ENCODE data around the gene TST.
A peak's percentile ranks its signal among the peaks of the same experiment; 100 is the strongest.

The TST gene

DNA sequence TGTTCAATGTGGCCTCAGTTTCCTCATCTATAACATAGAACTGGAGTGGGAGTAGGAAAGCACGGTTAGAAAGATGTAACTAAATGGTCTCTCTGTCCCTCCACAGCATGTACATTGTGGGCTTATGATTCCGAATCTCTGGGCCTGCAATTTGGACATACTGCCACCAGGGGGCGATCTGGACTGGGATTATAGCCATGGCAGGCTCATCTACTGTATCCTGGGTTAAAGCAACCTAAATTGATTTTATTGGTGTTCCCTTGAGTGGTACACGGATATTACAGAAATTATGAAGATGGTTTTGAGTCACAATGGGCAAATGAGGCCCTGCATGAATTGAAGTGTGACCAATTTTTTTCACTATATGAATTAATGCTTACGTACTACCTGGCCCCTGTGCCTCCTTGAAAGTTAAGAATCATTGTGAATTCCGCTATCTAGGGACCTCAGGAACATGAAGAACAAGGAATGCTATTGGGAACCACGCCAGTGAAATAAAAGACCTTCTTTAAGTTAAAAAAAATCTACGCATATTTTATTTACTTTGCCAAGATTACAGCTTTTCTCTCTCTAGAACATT, 32.9 kb downstream of the TST start:
- H3K36me3 ChIP-seq (ENCODE audit: control insufficient read depth in 2 of 2, insufficient read depth in 2 of 2, low read length in 2 of 2), result no peaks in the 10 kb centered on the region
- H3K4me3 ChIP-seq (ENCODE audit: low read length in 2 of 2), result no peak overlapping the region
- peaks cover 5 to 9% of the 10 kb centered on the region in 2 donors for H3K9me3 ChIP-seq (ENCODE audit: control insufficient read depth in 2 of 2, low read length in 2 of 2)
- H3K4me1 ChIP-seq (ENCODE audit: control insufficient read depth in 2 of 2, insufficient read depth in 2 of 2, low read length in 2 of 2), result no peaks in the 10 kb centered on the region
- H3K27ac ChIP-seq (ENCODE audit: low read depth in 2 of 2, low read length in 2 of 2), result no peak overlapping the region
- H3K9ac ChIP-seq (ENCODE audit: low read depth in 1 of 2, low read length in 2 of 2), result no peak overlapping the region
- H3K27me3 ChIP-seq (ENCODE audit: control insufficient read depth in 2 of 2, insufficient read depth in 2 of 2, low read length in 2 of 2), result peaks cover 6 to 14% of the 10 kb centered on the region in 2 donors

DNA sequence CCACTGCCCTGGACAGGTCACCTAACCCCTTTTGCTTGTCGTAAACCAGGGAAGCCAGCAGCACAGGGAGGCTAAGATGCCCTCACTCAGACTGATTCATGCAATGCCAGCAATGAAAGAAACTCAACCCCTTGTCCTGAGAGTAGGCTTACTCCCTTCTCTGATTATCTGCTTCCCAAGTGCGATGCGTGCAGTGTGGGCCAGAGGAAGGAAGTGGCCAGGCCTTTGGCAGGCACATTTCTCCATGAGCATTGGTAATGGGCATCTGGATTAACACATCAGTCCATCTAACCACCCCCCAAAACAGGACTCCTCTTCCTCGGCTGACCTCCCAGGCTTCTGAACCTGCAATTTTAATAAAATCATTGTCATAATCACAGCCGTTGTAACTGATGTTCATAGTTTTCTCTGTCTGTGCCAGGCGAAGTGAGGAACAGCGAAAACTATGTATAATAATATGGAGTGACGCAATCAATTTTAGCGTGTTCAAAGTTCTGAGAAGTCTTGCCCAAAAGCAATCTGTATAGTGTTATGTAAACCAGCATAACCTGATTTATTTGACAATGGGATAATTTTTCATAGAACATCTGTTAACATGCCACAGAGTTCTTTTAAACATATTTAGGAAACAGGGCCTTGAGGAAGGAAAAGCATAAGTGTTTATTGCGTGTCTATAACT, 33.9 kb downstream of the TST start:
- Histone ChIP-seq H3K9ac (ENCODE audit: low read depth in 1 of 2, low read length in 2 of 2) (no peak overlapping the region), H3K4me1 (ENCODE audit: control insufficient read depth in 2 of 2, insufficient read depth in 2 of 2, low read length in 2 of 2) (no peaks in the 10 kb centered on the region), H3K27ac (ENCODE audit: low read depth in 2 of 2, low read length in 2 of 2) (no peak overlapping the region), H3K4me3 (ENCODE audit: low read length in 2 of 2) (no peak overlapping the region), H3K27me3 (ENCODE audit: control insufficient read depth in 2 of 2, insufficient read depth in 2 of 2, low read length in 2 of 2) (peaks cover under 1 to 7% of the 10 kb centered on the region in 2 donors), H3K9me3 (ENCODE audit: control insufficient read depth in 2 of 2, low read length in 2 of 2) (peaks cover 5 to 9% of the 10 kb centered on the region in 2 donors), H3K36me3 (ENCODE audit: control insufficient read depth in 2 of 2, insufficient read depth in 2 of 2, low read length in 2 of 2) (no peaks in the 10 kb centered on the region)

DNA sequence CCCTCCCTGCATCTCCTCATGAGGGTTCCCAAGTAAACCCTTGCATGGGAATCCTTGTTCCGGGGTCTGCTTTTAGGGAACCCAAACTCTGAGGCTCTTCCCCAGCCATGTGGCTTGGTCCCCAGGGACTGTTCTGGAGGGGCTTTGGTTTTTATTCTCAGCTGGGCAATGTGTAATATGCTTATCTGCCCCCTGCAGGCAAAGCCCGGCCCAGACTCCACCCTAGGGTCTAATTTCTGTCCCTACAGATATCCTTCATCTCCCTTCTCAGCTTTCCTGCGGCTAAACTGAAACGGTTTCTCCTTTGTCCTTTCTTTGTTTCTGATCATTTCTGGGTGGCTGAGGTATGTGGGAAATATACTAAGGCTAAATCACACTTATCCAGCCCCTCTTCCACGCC, 37.1 kb downstream of the TST start:
- Histone ChIP-seq H3K36me3 (ENCODE audit: control insufficient read depth in 2 of 2, insufficient read depth in 2 of 2, low read length in 2 of 2) (no peaks in the 10 kb centered on the region), H3K27ac (ENCODE audit: low read depth in 2 of 2, low read length in 2 of 2) (no peak overlapping the region), H3K9me3 (ENCODE audit: control insufficient read depth in 2 of 2, low read length in 2 of 2) (peaks cover 5 to 9% of the 10 kb centered on the region in 2 donors), H3K4me3 (ENCODE audit: low read length in 2 of 2) (no peak overlapping the region), H3K9ac (ENCODE audit: low read depth in 1 of 2, low read length in 2 of 2) (no peak overlapping the region), H3K27me3 (ENCODE audit: control insufficient read depth in 2 of 2, insufficient read depth in 2 of 2, low read length in 2 of 2) (peaks cover 0 to 5% of the 10 kb centered on the region in 2 donors), H3K4me1 (ENCODE audit: control insufficient read depth in 2 of 2, insufficient read depth in 2 of 2, low read length in 2 of 2) (peaks cover 3 to 4% of the 10 kb centered on the region in 2 donors)

DNA sequence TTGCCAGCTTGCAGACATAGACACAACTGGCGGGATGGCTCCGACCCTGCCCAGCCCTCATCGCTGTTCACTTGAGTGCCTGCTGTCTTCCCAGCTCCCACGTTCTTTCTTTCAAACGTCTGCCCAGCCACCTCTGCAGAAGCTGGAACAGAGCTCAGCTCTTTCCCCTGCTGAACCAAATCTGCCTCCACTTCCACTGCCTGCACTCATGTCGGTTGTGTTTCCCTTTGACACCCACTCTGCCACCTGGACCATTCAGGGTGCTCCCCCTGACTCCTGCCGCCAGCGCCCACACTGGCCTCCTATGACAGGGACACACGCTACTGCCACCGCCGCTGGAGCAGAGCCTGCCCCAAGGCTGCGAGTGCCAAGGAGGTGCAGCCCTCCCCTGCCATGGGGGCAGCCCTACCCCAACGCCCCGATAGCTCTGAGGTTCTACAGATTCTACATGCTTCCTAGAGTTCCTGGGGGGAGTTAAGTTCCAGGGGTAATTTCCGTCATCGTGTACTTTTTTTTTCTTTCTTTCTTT, 37.9 kb downstream of the TST start:
- Histone ChIP-seq H3K9ac (ENCODE audit: low read depth in 1 of 2, low read length in 2 of 2) (no peak overlapping the region), H3K9me3 (ENCODE audit: control insufficient read depth in 2 of 2, low read length in 2 of 2) (peaks cover 5 to 8% of the 10 kb centered on the region in 2 donors), H3K27me3 (ENCODE audit: control insufficient read depth in 2 of 2, insufficient read depth in 2 of 2, low read length in 2 of 2) (peaks cover 0 to 5% of the 10 kb centered on the region in 2 donors), H3K4me1 (ENCODE audit: control insufficient read depth in 2 of 2, insufficient read depth in 2 of 2, low read length in 2 of 2) (peaks cover 3 to 4% of the 10 kb centered on the region in 2 donors), H3K36me3 (ENCODE audit: control insufficient read depth in 2 of 2, insufficient read depth in 2 of 2, low read length in 2 of 2) (no peaks in the 10 kb centered on the region), H3K4me3 (ENCODE audit: low read length in 2 of 2) (no peak overlapping the region), H3K27ac (ENCODE audit: low read depth in 2 of 2, low read length in 2 of 2) (no peak overlapping the region)

DNA sequence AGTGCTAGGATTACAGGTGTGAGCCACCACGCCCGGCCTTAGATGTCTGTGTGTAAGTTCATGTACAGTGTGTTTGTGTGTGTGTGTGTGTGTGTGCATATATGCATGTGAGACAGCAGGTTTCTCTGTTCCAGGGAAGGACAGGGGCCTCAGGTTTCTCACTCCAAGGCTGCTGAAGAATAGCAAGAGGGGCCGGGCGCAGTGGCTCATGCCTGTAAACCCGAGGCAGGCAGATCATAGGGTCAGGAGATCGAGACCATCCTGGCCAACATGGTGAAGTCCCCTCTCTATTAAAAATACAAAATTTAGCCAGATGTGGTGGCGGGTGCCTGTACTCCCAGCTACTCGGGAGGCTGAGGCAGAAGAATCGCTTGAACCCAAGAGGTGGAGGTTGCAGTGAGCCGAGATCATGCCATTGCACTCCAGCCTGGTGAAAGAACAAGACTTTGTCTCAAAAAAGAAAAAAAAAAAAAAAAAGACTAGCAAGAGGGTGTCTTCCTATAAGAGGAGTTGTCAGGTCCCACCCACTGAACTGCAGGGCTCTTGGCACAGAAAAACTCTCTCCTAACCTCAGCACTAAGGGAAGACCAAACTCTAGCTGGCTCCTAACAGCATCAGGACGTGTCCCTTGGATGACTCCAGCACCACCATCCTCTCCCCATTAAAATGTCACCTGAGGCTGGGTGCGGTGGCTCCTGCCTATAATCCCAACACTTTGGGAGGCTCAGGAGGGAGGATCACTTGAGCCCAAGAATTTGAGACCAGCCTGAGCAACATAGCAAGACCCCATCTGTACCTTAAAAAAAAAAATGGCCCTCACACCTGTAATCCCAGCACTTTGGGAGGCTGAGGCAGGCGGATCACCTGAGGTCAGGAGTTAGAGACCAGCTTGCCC, 40.0 kb downstream of the TST start:
- Histone ChIP-seq H3K9me3 (ENCODE audit: control insufficient read depth in 2 of 2, low read length in 2 of 2) (no peaks in the 10 kb centered on the region), H3K27me3 (ENCODE audit: control insufficient read depth in 2 of 2, insufficient read depth in 2 of 2, low read length in 2 of 2) (peaks cover 0 to 5% of the 10 kb centered on the region in 2 donors), H3K27ac (ENCODE audit: low read depth in 2 of 2, low read length in 2 of 2) (no peak overlapping the region), H3K4me3 (ENCODE audit: low read length in 2 of 2) (no peak overlapping the region), H3K36me3 (ENCODE audit: control insufficient read depth in 2 of 2, insufficient read depth in 2 of 2, low read length in 2 of 2) (no peaks in the 10 kb centered on the region), H3K4me1 (ENCODE audit: control insufficient read depth in 2 of 2, insufficient read depth in 2 of 2, low read length in 2 of 2) (peaks cover 3 to 4% of the 10 kb centered on the region in 2 donors), H3K9ac (ENCODE audit: low read depth in 1 of 2, low read length in 2 of 2) (no peak overlapping the region)

DNA sequence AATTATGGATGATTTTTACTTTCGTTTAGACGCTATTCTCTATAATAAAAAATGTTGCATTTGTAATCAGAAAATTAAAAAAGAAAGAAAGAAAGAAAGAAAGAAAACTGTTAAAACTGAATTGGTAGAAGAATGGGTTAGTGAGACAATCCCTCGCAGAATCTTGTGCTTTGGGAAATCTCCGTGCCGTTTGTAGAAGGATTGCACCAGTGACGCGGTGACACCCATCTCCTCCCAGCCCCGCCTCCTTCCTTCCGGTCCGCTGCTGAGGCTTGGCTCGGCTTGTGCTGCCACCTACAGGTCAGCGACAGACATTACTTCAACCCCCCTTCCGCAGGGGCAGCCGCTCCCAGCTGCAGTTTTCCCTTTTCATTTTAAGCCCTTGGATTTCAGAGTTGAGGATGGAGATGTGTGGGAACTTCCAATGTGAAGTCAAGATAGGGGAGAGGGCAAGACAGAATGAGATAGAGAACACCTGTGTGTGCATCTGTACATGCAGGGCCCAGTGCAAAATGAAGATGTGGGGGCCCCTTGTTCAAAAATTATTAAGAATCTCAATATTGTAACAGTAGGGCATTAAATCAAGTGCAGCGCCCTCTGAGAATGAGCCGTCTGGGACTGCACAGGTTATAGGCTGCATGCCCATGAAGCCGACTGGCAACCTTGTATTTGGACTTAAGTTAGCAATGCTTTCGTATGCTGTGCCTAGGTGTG, 41.1 kb downstream of the TST start:
- no peaks in the 10 kb centered on the region for H3K9me3 ChIP-seq (ENCODE audit: control insufficient read depth in 2 of 2, low read length in 2 of 2)
- H3K27ac ChIP-seq (ENCODE audit: low read depth in 2 of 2, low read length in 2 of 2), result peak overlapping the region in 1 of 2 donors; percentile 23
- peaks cover 3 to 4% of the 10 kb centered on the region in 2 donors for H3K4me1 ChIP-seq (ENCODE audit: control insufficient read depth in 2 of 2, insufficient read depth in 2 of 2, low read length in 2 of 2)
- no peaks in the 10 kb centered on the region for H3K36me3 ChIP-seq (ENCODE audit: control insufficient read depth in 2 of 2, insufficient read depth in 2 of 2, low read length in 2 of 2)
- peaks cover 0 to 5% of the 10 kb centered on the region in 2 donors for H3K27me3 ChIP-seq (ENCODE audit: control insufficient read depth in 2 of 2, insufficient read depth in 2 of 2, low read length in 2 of 2)
- peak overlapping the region; percentile 62 to 69 for H3K4me3 ChIP-seq (ENCODE audit: low read length in 2 of 2)
- H3K9ac ChIP-seq (ENCODE audit: low read depth in 1 of 2, low read length in 2 of 2), result peak overlapping the region; percentile 56 to 66

DNA sequence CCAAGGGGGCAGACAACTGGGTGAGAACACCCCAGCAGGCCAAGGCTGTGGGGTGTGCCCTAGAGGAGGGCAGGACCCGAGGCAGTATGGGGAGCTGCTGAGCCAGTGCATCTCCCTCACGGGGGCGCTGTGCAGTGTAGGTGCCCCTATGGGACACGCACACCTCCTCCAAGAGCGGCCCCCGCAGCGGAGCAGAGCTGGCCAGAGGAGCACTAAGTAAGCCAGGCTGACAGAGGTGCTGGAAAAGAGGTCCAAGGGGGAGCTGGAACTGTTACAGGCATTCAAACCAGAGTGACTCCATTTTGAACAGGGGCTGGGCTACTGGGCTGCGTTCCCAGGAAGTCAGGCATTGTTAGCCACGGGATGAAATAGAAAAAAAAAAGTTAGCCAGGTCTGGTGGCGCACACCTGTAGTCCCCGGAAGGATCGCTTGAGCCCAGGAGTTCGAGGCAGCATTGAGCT, 41.8 kb downstream of the TST start:
- H3K36me3 ChIP-seq (ENCODE audit: control insufficient read depth in 2 of 2, insufficient read depth in 2 of 2, low read length in 2 of 2), result no peaks in the 10 kb centered on the region
- H3K4me3 ChIP-seq (ENCODE audit: low read length in 2 of 2), result peak overlapping the region; percentile 62 to 69
- peaks cover 3 to 4% of the 10 kb centered on the region in 2 donors for H3K4me1 ChIP-seq (ENCODE audit: control insufficient read depth in 2 of 2, insufficient read depth in 2 of 2, low read length in 2 of 2)
- no peaks in the 10 kb centered on the region for H3K9me3 ChIP-seq (ENCODE audit: control insufficient read depth in 2 of 2, low read length in 2 of 2)
- peak overlapping the region; percentile 56 to 66 for H3K9ac ChIP-seq (ENCODE audit: low read depth in 1 of 2, low read length in 2 of 2)
- peak overlapping the region in 1 of 2 donors; percentile 23 for H3K27ac ChIP-seq (ENCODE audit: low read depth in 2 of 2, low read length in 2 of 2)
- peaks cover 0 to under 1% of the 10 kb centered on the region in 2 donors for H3K27me3 ChIP-seq (ENCODE audit: control insufficient read depth in 2 of 2, insufficient read depth in 2 of 2, low read length in 2 of 2)

DNA sequence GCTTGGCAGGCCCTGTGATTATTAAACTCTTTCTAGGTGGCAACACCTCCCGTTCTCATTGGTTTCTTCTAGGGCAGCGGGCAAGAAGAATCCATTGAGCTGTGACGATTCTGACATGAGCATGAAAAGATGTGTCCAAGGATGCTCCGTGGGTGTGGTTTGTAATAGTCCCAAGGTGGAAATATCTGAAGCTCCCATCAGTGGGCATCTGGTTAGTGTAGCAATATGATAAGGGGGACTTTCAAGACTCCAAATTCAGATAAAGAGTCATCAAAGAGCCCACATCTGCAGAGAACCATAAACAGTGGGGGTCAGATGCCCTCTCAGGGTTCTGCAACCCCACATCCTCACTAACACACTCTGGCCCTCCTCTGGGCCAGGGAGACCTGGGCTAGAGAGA, 42.6 kb downstream of the TST start:
- H3K9me3 ChIP-seq (ENCODE audit: control insufficient read depth in 2 of 2, low read length in 2 of 2), result no peaks in the 10 kb centered on the region
- H3K27ac ChIP-seq (ENCODE audit: low read depth in 2 of 2, low read length in 2 of 2), result no peak overlapping the region
- no peaks in the 10 kb centered on the region for H3K36me3 ChIP-seq (ENCODE audit: control insufficient read depth in 2 of 2, insufficient read depth in 2 of 2, low read length in 2 of 2)
- no peaks in the 10 kb centered on the region for H3K27me3 ChIP-seq (ENCODE audit: control insufficient read depth in 2 of 2, insufficient read depth in 2 of 2, low read length in 2 of 2)
- H3K4me3 ChIP-seq (ENCODE audit: low read length in 2 of 2), result no peak overlapping the region
- peaks cover 3 to 4% of the 10 kb centered on the region in 2 donors for H3K4me1 ChIP-seq (ENCODE audit: control insufficient read depth in 2 of 2, insufficient read depth in 2 of 2, low read length in 2 of 2)
- no peak overlapping the region for H3K9ac ChIP-seq (ENCODE audit: low read depth in 1 of 2, low read length in 2 of 2)

DNA sequence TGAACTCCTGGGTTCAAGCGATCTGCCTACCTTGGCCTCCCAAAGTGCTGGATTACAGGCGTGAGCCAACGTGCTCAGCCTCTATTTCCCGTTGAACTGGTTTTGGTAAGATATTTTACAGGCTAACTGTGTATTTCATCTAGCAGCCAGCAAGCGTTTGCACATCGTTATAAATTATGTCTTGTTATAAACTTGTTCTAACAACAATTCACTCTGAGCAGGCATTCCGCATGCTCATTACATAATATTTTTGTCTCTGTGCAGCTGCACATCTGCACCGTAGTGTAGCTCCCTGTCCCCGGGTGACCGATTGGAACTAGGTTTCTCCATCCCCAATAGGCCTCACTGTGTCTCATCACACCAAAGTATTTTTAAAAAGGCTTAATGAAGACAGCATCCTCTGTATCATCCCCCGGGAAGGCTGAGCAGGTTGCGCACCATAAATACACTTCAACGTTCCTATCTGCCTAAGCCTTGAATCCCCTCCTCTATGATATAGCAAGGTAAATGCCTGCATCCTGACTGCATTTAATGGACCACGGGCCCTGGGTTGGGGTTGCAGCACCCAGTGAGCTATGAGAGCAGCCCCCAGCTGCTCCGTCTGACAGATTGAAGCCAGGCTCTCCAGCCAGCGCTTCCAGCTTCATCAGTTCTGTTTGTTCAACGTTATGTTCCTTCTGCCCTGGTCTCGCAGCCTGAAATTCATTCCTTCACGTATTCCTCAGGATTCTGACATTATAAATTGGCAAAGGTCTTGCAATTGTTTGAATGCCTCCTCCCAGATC, 47.7 kb downstream of the TST start:
- Histone ChIP-seq H3K4me3 (ENCODE audit: low read length in 2 of 2) (no peak overlapping the region), H3K27me3 (ENCODE audit: control insufficient read depth in 2 of 2, insufficient read depth in 2 of 2, low read length in 2 of 2) (no peaks in the 10 kb centered on the region), H3K9me3 (ENCODE audit: control insufficient read depth in 2 of 2, low read length in 2 of 2) (no peaks in the 10 kb centered on the region), H3K36me3 (ENCODE audit: control insufficient read depth in 2 of 2, insufficient read depth in 2 of 2, low read length in 2 of 2) (no peaks in the 10 kb centered on the region), H3K27ac (ENCODE audit: low read depth in 2 of 2, low read length in 2 of 2) (peak overlapping the region in 1 of 2 donors; percentile 32), H3K9ac (ENCODE audit: low read depth in 1 of 2, low read length in 2 of 2) (no peak overlapping the region), H3K4me1 (ENCODE audit: control insufficient read depth in 2 of 2, insufficient read depth in 2 of 2, low read length in 2 of 2) (peaks cover 0 to 4% of the 10 kb centered on the region in 2 donors)
